ENCODE results near the gene LGR4.
"Not testable (repeated sequence)": the region's sequence is repeated elsewhere in the genome, so short reads cannot be mapped to it uniquely, and the experiment has no call there.

LGR4 gene

DNA sequence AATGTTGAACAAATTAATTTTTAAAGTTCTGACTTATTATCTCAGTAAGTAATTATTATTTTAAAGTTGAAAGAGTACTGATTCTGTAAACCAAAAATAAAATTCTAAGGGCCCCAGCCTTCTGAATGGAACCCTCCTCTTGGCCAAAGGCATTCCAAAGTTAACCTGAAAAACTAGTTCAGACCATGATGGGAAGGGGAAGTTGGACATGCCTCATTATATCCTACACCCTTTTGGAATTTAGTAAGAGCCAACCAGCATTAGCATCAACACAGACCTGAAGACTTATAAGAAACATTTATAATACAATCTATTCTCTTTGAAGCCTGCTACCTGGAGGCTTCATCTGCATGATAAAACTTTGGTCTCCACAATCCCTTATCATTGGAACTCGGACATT lies 18.9 kb downstream of the LGR4 start:
- no peak overlapping the region for H3K9ac ChIP-seq (ENCODE audit: low read length)
- no peaks in the 10 kb centered on the region for H3K27me3 ChIP-seq (ENCODE audit: control insufficient read depth, insufficient read depth, low read length)
- no peak overlapping the region for H3K27ac ChIP-seq (ENCODE audit: low read length)
- H3K4me3 ChIP-seq (ENCODE audit: low read length), result no peak overlapping the region
- H3K4me1 ChIP-seq (ENCODE audit: control insufficient read depth, low read depth, low read length), result peaks cover 39% of the 10 kb centered on the region
- peaks cover 3% of the 10 kb centered on the region for H3K36me3 ChIP-seq (ENCODE audit: control insufficient read depth, low read depth, low read length)
- H3K9me3 ChIP-seq (ENCODE audit: control insufficient read depth, low read depth, low read length), result no peaks in the 10 kb centered on the region

DNA sequence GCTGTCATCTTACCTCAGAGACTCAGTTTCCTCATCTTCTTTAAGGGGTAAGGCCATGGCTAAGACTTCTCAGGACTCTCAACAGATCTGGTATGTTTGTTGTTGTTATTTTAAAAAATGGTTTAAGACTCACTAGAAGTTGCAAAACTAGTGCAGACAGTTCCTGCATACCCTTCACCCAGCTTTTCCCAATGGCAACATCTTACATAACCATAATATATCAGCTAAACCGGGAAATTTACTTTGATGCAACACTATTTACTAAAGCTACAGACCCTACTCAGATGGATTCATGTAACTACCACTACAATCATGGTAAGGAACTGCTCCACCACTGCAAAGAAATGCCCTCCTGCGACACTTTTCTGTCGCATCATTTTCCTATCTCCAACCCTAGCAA lies 20.4 kb downstream of the LGR4 start:
- H3K4me3 ChIP-seq (ENCODE audit: low read length), result no peak overlapping the region
- no peaks in the 10 kb centered on the region for H3K27me3 ChIP-seq (ENCODE audit: control insufficient read depth, insufficient read depth, low read length)
- peaks cover 38% of the 10 kb centered on the region for H3K4me1 ChIP-seq (ENCODE audit: control insufficient read depth, low read depth, low read length)
- H3K27ac ChIP-seq (ENCODE audit: low read length), result no peak overlapping the region
- no peaks in the 10 kb centered on the region for H3K9me3 ChIP-seq (ENCODE audit: control insufficient read depth, low read depth, low read length)
- H3K9ac ChIP-seq (ENCODE audit: low read length), result no peak overlapping the region
- peaks cover 10% of the 10 kb centered on the region for H3K36me3 ChIP-seq (ENCODE audit: control insufficient read depth, low read depth, low read length)

DNA sequence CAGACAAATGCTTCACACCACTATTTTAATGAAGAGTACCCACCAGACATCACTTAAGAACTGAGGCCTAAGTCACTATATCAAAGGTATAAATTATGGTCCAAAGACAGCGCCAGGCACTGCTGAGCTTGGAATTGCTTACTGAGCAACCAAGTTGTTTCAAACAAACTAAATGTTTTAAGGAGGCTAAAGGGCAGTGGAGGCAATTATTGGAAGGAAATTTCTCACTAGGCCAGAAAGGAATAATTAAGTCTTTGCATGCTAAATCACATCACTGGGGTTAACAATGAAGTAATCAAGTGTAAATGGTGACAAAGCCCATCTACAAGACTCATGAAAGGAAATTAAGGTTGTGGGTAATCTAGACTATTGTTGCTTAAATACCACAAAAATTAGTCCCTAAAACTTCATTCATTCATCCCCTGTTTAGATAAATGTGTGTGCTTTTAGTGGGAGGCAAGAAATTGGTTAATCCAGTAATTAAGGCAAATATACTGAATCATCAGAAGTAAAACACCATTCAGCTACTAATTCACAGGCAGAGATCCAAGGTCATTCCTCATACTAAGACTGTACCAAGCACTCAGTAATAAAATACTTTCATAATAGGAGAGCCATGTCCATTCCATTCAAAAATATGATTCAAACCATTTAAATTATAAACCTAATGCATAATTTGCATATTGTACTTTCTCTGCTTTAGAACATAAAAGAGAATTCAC lies 21.2 kb downstream of the LGR4 start:
- no peak overlapping the region for H3K4me3 ChIP-seq (ENCODE audit: low read length)

DNA sequence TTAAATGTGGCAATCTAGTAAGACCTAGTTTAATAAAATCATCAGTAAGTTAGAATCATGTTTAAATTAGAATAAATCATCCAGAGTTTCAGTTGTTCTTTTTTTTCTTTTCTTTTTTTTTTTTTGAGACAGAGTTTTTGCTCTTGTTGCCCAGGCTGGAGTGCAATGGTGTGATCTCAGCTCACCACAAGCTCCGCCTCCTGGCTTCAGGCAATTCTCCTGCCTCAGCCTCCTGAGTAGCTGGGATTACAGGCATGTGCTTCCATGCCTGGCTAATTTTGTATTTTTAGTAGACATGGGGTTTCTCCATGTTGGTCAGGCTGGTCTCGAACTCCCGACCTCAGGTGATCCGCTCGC lies 24.4 kb downstream of the LGR4 start:
- not testable (repeated sequence) for H3K4me3 ChIP-seq (ENCODE audit: low read length); H3K9ac ChIP-seq (ENCODE audit: low read length); H3K36me3 ChIP-seq (ENCODE audit: control insufficient read depth, low read depth, low read length); H3K27ac ChIP-seq (ENCODE audit: low read length); H3K27me3 ChIP-seq (ENCODE audit: control insufficient read depth, insufficient read depth, low read length); H3K9me3 ChIP-seq (ENCODE audit: control insufficient read depth, low read depth, low read length)
- H3K4me1 ChIP-seq (ENCODE audit: control insufficient read depth, low read depth, low read length), result peaks cover 46% of the 10 kb centered on the region

More for the DNA sequence above, 21.2 kb downstream of the LGR4 start:
- no peaks in the 10 kb centered on the region for H3K9me3 ChIP-seq (ENCODE audit: control insufficient read depth, low read depth, low read length)
- H3K27ac ChIP-seq (ENCODE audit: low read length), result no peak overlapping the region
- H3K36me3 ChIP-seq (ENCODE audit: control insufficient read depth, low read depth, low read length), result peaks cover 7% of the 10 kb centered on the region
- peaks cover 31% of the 10 kb centered on the region for H3K4me1 ChIP-seq (ENCODE audit: control insufficient read depth, low read depth, low read length)
- H3K27me3 ChIP-seq (ENCODE audit: control insufficient read depth, insufficient read depth, low read length), result no peaks in the 10 kb centered on the region
- no peak overlapping the region for H3K9ac ChIP-seq (ENCODE audit: low read length)

DNA sequence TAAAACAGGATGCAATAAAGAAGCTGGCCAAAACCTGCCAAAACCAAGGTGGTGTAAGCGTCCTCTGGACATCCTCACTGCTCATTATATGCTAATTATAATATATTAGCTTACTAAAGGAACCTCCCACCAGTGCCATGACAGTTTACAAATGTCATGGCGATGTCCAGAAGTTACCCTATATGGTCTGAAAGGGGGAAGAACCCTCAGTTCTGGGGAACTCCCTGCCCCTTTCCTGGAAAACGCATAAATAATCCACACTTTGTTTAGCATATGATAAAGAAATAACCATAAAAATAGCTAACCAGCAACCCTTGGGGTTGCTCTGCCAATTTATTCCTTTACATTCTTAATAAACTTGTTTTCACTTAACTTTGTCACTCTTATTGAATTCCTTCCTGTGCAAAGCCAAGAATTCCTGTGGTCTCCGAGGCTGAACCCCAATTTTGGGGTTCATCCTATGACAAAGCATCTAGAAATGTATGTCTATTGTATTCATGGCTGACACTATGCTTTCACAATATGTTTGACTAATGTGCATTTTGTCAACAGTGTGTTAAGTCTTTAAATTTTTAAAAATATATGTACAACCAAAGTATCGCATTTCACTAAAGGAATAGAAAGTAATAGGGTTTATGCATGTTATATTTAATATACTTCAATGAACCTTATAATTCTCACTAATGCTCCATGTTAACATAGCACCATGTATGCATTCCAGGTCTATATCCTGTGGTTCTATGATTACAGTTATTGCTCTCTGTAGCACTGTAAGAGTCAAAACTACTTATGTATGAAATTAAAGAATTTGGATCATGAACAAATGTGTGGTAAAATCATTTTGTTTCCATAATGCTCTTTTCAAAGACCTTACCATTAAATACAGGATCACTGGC lies 25.1 kb downstream of the LGR4 start:
- Histone ChIP-seq H3K27ac (ENCODE audit: low read length) (no peak overlapping the region), H3K27me3 (ENCODE audit: control insufficient read depth, insufficient read depth, low read length) (no peaks in the 10 kb centered on the region), H3K36me3 (ENCODE audit: control insufficient read depth, low read depth, low read length) (peaks cover 7% of the 10 kb centered on the region), H3K9ac (ENCODE audit: low read length) (no peak overlapping the region), H3K4me3 (ENCODE audit: low read length) (no peak overlapping the region), H3K9me3 (ENCODE audit: control insufficient read depth, low read depth, low read length) (no peaks in the 10 kb centered on the region), H3K4me1 (ENCODE audit: control insufficient read depth, low read depth, low read length) (peaks cover 52% of the 10 kb centered on the region)

DNA sequence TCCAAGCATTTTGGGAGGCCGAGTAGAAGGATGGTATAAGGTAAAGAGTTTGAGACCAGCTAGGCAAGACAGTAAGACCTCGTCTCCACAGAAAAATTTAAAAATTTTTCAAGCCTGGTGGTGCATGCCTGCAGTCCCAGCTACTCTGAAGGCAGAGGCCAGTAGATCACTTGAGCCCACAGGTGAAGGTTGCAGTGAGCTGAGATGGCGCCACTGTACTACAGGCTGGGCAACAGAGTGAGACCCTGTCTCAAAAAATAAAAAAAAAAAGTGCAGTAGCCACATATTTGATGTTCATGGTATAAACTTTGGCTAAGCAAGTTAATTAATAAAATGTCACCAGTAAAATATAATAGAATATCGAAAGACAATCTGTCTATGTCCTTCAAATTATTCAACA lies 27.0 kb downstream of the LGR4 start:
- H3K27ac ChIP-seq (ENCODE audit: low read length), result peak overlapping the region; percentile 78
- peak overlapping the region; percentile 6 for H3K9ac ChIP-seq (ENCODE audit: low read length)
- H3K36me3 ChIP-seq (ENCODE audit: control insufficient read depth, low read depth, low read length), result peaks cover 7% of the 10 kb centered on the region
- no peaks in the 10 kb centered on the region for H3K27me3 ChIP-seq (ENCODE audit: control insufficient read depth, insufficient read depth, low read length)
- peak overlapping the region; percentile 35 for H3K4me3 ChIP-seq (ENCODE audit: low read length)
- peaks cover 56% of the 10 kb centered on the region for H3K4me1 ChIP-seq (ENCODE audit: control insufficient read depth, low read depth, low read length)
- no peaks in the 10 kb centered on the region for H3K9me3 ChIP-seq (ENCODE audit: control insufficient read depth, low read depth, low read length)

DNA sequence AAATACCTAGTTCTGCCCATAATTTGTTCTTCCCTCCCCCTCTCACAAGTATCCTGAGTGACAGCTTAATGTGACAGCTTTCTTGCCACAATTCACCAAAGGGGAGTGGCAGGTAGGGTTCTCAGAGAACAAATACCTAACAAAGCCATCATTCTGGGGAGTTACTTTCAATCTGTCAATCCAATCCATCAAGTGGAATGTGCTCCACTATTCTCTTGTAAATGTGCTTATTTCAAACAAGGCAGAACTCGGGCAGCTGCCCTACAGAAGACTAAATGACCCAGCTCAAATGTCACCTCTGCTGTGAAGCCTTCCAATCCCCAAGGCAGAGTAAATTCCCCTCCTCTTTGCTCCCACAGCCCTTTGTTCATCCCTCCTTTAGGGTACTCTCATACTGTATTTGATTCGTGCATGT lies 27.8 kb downstream of the LGR4 start:
- Histone ChIP-seq H3K27me3 (ENCODE audit: control insufficient read depth, insufficient read depth, low read length) (no peaks in the 10 kb centered on the region), H3K9me3 (ENCODE audit: control insufficient read depth, low read depth, low read length) (no peaks in the 10 kb centered on the region), H3K27ac (ENCODE audit: low read length) (peak overlapping the region; percentile 78), H3K4me1 (ENCODE audit: control insufficient read depth, low read depth, low read length) (peaks cover 62% of the 10 kb centered on the region), H3K36me3 (ENCODE audit: control insufficient read depth, low read depth, low read length) (peaks cover 7% of the 10 kb centered on the region), H3K4me3 (ENCODE audit: low read length) (peak overlapping the region; percentile 35), H3K9ac (ENCODE audit: low read length) (peak overlapping the region; percentile 40)

DNA sequence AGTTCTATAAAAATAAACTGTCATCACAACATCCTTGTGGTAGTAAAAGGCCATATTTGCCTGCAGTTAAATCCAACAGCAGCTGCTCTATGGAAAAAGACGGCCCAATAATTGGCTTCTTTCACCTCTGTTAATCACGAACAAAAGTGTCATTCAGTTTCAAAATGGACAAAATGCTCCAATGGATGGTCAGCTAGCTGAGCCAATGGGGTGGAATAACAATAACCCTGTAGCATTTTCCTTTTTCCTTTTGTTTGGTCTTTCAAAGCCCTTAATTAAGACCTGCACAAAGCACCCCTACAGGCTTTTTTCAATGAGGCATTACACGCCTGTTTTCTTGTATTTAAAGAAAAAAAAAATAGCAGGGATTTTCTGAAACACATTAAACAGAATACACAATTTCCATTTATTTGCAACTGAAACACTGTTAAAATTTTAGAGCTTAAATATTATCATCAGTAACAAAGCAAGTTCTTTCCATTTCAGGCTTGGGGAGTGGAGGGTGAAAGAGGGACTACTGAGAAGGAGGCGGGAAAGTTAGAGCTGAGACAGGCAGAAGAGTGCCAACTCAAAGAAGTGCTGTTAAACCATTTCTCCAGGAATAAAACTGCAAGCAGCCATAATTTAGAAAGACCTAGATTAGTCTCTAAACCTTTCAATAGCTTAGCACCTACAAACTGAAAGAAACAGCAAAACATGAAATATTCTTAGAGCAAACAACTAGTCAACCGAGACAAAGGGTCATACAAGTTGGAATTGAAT lies 28.7 kb downstream of the LGR4 start:
- peak overlapping the region; percentile 60 for H3K27ac ChIP-seq (ENCODE audit: low read length)
- peak overlapping the region; percentile 40 for H3K9ac ChIP-seq (ENCODE audit: low read length)
- H3K36me3 ChIP-seq (ENCODE audit: control insufficient read depth, low read depth, low read length), result peaks cover 7% of the 10 kb centered on the region
- peaks cover 62% of the 10 kb centered on the region for H3K4me1 ChIP-seq (ENCODE audit: control insufficient read depth, low read depth, low read length)
- no peaks in the 10 kb centered on the region for H3K27me3 ChIP-seq (ENCODE audit: control insufficient read depth, insufficient read depth, low read length)
- H3K9me3 ChIP-seq (ENCODE audit: control insufficient read depth, low read depth, low read length), result no peaks in the 10 kb centered on the region
- H3K4me3 ChIP-seq (ENCODE audit: low read length), result peak overlapping the region; percentile 35

DNA sequence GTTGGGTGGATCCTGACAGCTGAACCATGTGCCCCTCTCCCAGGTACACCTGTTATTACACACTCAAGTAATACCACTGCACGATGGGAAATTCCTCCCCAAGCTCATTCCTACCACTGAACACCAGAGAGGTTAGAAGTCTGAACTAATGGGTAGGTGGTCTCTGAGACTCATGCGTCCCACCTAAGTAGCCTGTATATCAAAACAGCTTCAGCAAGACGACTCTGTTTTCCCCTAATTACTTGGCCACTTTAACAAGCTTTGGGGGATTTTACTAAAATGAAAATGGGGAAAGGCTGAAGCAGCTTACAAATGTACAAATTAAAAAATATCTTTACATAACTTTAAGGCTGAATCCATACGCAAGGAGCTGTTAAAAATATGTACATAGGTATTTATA lies 29.4 kb downstream of the LGR4 start:
- H3K4me1 ChIP-seq (ENCODE audit: control insufficient read depth, low read depth, low read length), result peaks cover 62% of the 10 kb centered on the region
- no peaks in the 10 kb centered on the region for H3K9me3 ChIP-seq (ENCODE audit: control insufficient read depth, low read depth, low read length)

DNA sequence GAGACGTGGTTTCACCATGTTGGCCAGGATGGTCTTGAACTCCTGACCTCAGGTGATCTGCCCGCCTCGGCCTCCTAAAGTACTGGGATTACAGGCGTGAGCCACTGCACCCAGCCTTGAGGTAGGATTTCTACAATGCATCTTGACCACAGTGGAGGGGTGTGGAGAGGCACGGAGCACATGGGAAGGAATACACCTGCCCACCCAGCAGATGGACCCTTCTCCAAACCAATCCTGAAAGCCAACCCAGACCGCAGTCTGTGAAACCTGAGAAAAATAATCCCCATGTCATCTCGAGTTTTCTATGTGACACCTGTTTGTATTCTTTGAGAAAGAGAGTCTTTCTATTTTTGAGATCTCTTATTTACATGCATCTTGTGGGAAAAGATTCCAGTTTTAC lies 32.5 kb downstream of the LGR4 start:
- H3K27me3 ChIP-seq (ENCODE audit: control insufficient read depth, insufficient read depth, low read length), result no peaks in the 10 kb centered on the region
- peaks cover 65% of the 10 kb centered on the region for H3K4me1 ChIP-seq (ENCODE audit: control insufficient read depth, low read depth, low read length)
- no peak overlapping the region for H3K4me3 ChIP-seq (ENCODE audit: low read length)
- H3K9me3 ChIP-seq (ENCODE audit: control insufficient read depth, low read depth, low read length), result no peaks in the 10 kb centered on the region
- H3K9ac ChIP-seq (ENCODE audit: low read length), result no peak overlapping the region
- H3K27ac ChIP-seq (ENCODE audit: low read length), result no peak overlapping the region
- H3K36me3 ChIP-seq (ENCODE audit: control insufficient read depth, low read depth, low read length), result no peaks in the 10 kb centered on the region

More for the DNA sequence above, 29.4 kb downstream of the LGR4 start:
- peak overlapping the region; percentile 35 for H3K4me3 ChIP-seq (ENCODE audit: low read length)
- H3K36me3 ChIP-seq (ENCODE audit: control insufficient read depth, low read depth, low read length), result peaks cover 7% of the 10 kb centered on the region
- no peaks in the 10 kb centered on the region for H3K27me3 ChIP-seq (ENCODE audit: control insufficient read depth, insufficient read depth, low read length)
- H3K9ac ChIP-seq (ENCODE audit: low read length), result peak overlapping the region; percentile 40
- peak overlapping the region; percentile 60 for H3K27ac ChIP-seq (ENCODE audit: low read length)

DNA sequence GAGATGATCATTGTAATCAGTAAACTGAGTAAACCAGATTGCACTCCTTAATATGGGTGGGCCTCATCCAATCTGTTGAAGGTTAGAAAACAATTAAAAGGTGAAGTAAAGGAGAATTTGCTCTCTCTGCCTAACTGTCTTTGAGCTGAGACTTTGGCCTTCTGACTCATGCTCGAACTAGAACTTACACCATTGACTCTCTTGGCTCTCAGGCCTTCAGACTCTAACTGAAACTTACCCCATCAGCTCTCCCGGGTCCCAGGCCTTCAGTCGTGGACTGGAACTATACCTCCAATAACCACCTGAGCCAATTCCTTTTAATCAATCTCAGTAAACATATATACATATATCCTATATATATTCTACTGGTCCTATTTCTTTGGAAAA lies 34.0 kb downstream of the LGR4 start:
- Histone ChIP-seq H3K27me3 (ENCODE audit: control insufficient read depth, insufficient read depth, low read length) (no peaks in the 10 kb centered on the region), H3K9me3 (ENCODE audit: control insufficient read depth, low read depth, low read length) (no peaks in the 10 kb centered on the region), H3K36me3 (ENCODE audit: control insufficient read depth, low read depth, low read length) (no peaks in the 10 kb centered on the region), H3K4me1 (ENCODE audit: control insufficient read depth, low read depth, low read length) (peaks cover 52% of the 10 kb centered on the region), H3K4me3 (ENCODE audit: low read length) (no peak overlapping the region), H3K9ac (ENCODE audit: low read length) (no peak overlapping the region), H3K27ac (ENCODE audit: low read length) (no peak overlapping the region)
